ENCODE results near the gene ABCD3.

- TF ChIP-seq, protein P1, sequence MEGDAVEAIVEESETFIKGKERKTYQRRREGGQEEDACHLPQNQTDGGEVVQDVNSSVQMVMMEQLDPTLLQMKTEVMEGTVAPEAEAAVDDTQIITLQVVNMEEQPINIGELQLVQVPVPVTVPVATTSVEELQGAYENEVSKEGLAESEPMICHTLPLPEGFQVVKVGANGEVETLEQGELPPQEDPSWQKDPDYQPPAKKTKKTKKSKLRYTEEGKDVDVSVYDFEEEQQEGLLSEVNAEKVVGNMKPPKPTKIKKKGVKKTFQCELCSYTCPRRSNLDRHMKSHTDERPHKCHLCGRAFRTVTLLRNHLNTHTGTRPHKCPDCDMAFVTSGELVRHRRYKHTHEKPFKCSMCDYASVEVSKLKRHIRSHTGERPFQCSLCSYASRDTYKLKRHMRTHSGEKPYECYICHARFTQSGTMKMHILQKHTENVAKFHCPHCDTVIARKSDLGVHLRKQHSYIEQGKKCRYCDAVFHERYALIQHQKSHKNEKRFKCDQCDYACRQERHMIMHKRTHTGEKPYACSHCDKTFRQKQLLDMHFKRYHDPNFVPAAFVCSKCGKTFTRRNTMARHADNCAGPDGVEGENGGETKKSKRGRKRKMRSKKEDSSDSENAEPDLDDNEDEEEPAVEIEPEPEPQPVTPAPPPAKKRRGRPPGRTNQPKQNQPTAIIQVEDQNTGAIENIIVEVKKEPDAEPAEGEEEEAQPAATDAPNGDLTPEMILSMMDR (IDR thresholded peaks at IDR 0.05; ENCODE audit: insufficient read depth, low read depth, low read length): peak; percentile 57
- TF ChIP-seq EZH2 (IDR thresholded peaks at IDR 0.05; ENCODE audit: insufficient read depth, low read length): no peak
These were observed 104.1 kb downstream of the ABCD3 start for GRCh38 chr1:94522304-94522703.

Data from astrocyte (in vitro differentiated cells and primary cell).